ENCODE measurements around the gene SERPINB6.

The SERPINB6 gene

DNA sequence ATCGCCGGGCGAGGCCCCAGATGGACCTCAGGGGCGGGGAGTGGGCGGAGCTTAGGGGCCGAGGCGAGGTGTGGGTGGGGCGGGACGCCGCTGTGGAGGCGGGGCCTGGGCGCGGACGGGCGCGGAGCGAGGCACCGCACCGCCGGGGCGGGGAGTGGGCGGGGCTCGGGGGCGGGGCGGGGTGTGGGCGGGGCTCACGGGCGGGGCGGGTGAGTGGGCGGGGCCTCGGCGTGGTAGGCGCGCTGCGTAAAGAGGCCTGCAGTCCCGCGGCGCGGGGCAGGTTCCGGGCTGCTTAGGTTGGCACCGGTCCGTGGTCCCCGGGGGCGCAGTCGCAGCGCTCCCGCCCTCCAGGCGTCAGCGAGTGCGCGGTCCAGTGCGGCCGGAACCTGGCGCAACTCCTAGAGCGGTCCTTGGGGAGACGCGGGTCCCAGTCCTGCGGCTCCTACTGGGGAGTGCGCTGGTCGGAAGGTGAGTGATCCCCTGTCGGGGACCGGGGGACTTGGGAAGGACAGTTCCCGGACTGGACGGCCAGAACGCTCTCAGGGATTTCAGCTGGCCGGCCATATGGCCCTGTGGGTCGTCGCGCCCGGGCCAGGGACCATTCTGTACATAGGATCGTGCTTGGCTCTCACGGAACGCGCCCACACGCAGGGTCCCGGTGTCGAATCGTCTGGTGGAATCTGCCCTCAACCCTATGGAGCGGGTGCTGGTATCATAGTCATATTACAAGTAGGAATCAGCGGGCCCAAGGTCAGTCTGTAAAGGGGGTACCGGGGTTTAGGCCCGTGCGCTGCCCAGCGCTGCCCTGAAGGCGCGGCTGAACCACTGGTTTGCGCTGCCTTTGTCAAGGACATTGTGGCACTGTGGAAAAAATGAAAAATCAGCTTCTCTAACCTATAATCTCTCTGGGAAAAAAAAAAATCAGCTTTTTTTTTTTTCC, 28.5 kb upstream of the SERPINB6 start, which contains the start of gene NQO2:
TSS of gene NQO2 (plus strand) at position 277 of the 940 bp plus-strand sequence. CDS start 6,659 bp downstream, outside the sequence.
- peak; percentile 87 for DNase-seq (ENCODE audit: low read depth)

DNA sequence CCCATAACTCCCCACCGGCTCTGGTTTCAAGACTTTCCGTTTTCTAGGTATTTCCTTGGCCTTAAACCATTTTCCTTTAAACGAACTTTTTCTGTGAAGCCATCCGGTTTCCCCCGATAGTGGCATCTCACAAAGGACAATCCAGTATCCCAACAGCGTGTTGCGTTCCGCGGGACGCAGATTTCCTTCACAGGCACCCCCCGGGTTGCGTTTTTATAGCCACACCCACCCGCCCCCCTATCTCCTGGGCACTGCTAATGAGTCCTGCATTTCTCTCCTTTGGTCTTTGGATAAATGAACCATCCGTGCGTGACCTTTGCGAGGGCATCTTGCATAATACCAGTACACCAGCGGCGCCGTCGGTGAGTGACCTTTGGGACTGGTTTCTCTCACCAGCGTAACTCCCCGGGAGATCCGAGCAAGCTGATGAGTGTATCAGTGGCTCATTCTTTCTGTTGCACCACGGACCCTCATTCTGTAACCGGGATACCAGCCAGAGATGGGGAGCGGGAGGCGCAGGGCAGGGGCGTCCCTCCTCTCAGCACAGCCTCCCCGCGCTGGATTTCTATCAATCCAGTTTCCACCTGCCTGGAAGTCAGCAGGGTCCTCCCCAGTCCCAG, 27.7 kb upstream of the SERPINB6 start:
- DNase-seq (ENCODE audit: low read depth), result no peak

DNA sequence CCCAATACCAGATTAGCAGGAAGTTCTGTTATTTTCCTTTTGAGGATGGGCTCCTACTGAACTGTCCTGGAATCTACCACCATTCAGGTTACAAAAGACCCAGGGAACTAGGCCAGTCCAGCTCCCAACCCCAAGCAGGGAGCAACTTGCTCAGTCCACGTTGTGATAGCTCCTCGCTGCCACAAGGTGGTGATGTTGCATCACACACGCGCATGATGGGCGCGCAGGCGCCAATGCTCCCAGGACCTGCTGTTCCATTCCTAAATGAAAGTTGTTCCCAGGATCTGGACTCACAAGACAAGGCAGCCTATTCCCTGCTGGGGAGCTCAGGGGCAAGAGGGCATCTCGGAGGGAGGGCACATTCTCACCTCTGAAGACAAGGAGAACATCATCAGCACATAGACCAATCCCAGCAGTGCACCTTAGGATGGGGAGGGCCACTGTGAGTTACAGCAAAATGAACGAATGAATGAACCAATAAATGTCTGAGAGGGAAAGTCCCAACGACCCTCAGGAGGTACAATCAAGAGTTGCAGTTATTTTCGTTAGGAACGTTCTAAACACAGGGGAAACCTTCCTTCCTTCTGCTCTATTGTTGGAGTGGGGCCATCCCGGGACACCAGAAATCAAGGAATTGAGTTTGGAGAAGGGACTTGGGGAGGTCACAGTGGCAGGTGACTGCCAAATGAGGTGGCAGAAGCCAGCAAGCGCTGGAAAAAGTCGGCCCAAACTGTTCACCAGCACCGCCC, 27.1 kb upstream of the SERPINB6 start:
- peak; percentile 14 for DNase-seq (ENCODE audit: low read depth)

DNA sequence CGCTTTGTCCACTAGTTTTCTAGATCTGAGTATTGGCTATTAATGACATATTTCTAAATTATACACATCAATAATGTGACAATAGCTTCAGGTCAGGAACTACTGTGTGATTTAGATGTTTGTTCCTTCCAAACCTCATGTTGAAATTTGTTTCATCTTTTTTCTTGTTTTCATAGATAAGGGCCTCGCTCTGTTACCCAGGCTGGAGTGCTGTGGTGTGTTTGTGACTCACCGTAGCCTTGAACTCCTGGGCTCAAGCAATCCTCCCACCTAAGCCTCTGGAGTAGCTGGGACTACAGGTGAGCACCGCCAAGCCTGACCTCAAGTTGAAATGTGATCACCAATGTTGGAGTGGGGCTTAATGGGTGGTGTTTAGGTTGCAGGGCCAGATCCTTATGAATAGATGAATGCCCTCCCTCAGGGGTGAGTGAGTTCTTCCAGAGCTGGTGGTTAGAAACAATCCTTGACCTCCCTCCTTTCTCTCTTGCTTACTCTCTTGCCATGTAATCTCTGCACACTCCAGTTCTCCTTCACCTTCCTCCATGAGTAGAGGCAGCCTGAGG, 22.5 kb upstream of the SERPINB6 start:
- no peak for DNase-seq (ENCODE audit: low read depth)

DNA sequence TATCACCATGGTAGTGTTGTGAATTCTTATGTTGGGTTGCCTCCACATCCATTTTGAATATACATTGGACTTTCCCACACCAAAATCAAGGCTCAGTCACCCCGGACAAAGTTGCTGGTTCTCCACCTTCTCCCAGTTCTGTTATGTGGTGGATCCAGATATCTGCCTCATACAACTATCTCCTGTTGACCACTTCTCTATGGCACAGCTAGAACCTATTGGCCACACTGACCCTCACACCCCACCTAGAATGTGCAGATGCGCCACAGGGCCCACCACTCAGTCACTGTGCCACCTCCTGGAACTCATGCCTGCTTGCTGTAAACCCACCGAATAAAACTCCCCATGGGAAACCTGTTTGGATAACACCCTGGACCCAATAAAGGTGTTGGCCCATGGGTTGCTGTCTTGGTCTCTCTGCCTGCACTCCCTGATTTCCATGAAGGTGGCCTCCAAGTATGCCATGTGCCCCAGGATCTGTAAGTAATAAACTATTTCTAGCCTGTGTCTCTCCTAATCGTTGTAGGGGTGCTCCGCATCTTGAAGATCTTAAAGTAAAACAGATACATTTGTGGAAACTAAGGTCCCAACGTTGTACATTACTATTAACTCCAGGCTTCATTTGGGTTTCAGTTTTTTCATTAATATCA, 21.1 kb upstream of the SERPINB6 start:
- no peak for DNase-seq (ENCODE audit: low read depth)

DNA sequence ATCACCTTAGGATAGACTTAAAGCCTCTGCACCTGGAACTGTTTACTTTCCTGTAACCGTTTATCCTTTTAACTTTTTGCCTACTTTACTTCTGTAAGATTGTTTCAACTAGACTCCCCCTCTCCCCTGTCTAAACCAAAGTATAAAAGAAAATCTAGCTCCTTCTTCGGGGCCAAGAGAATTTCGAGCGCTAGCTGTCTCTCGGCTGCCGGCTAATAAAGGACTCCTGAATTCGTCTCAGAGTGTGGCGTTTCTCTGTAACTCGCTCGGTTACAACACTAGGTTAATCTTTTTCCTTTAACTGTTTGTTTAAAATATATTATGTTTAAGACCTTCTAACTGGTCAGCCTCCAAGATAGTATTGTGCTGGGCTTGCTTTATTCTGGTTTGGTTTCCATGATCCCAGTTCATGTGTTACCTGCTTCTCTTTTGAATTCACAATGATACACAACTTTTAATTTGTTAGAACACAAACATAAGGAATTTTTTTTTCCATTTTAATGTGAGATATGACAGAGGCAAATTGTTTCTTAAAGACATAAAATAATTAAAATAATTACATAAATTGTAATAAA, 19.7 kb upstream of the SERPINB6 start:
- DNase-seq (ENCODE audit: low read depth), result no peak

DNA sequence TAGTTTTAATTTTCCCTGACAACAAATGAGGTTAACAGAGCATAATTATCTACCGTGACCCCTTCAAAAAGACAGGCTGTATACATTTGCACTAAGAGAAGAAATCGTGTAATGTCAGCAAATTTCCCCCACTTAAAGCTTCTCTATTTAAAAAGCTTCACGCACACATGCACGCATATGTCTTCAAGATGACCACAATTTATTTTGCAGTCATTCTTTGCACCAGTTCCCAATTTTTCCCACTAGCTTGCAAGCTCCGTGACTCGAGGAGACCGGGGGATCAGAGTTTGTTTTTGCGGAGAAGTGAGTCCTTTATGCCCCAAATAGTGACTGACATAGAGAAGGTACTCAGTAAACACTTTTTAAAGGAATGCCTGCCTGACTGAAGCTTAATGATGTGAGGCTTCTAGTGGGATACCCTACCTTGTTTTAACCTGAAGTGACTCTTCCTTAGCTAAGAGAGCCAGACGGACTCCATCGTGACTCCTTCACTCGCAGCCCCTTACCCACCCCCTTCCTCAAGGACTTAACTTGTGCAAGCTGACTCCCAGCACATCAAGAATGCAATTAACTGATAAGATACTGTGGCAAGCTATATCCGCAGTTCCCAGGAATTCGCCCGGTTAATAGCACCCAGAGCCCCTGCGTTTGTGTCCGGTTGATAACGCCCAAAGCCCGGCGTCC, 19.0 kb upstream of the SERPINB6 start:
- DNase-seq (ENCODE audit: low read depth), result no peak

DNA sequence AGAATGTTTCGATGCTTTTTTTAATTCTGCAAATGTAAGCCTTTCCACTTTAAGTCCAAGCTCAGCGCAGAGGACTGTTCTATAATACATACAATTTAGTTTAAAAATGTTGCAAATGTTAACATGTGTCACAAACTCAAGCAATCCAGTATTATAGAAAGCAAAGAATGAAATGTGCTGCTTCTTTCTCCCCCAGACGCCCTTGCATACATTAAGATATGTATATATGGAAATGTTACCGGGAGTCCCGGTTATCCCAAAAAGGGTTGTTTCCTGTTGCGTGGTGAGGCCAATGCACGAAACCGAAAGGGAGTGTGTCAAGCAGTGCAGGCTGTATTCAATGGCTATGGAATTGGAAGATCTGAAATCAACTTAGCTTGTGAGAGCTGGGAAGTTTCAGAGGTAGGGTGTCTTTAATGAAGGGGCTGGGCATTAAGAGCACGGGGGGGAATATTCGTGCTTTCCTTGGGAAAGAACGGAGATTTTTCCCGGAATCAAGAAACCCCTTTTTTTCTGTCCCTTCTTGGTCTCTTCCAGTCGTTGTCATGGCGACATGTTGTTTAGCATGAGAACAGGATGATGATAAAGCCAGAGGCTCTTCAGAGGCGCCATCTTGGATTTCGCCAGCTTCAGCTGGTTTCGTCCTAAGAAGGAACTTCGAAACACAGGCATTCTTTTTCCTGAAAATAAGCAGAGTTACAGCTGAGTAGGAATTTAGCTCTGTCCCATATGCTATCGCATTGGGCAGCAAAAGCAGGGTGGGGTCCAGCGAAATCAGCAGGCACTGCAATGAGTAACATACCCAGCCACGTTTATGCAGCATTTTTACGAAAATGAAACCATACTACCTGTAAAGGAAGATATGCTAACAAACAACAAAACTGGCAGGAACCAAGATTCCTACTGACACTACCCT, 18.2 kb upstream of the SERPINB6 start:
- peak; percentile 54 for DNase-seq (ENCODE audit: low read depth)

DNA sequence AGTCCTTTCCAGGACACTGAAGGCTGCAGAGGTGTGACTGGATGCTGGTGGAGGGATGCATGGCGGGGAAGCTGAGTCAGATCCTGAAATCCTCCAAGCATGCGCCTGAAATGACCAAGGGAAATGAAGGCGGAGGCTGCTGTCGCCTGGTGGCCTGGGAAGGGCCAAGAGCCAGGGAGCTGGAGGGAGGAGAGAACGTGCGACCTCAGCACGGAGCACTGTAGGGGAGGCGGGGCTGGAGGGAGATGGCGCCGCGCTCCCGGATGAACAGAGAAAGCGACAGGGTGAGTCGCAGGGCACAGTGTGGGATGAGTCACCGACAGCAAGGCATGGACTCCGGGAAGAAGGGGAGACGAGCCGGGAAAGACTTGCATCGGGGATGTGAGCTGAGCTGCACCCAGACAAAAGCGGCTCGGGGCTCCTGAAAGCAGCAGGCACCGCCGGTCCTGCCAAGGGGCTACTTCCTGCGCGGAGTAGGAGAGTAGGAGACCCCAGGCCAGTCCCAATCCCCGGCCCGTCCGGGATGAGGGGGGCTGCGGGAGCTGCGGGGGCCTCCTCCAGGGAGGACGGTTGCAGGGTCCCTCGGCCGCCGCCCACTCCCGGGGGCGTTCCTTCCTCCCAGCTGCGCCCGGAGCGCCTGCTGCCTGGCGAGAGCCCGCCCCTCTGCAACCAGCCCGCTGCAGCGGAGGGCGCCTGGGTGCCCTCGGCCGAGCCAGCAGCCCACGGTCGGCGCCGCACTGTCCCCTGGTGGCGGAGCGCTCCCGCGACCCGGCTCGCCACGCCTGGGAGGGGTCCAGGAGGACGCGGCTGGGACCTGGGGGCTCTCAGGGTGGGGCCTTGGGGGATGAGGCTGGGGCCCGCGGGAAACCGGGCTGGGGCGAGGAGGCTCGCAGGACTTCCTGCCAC, 17.3 kb upstream of the SERPINB6 start:
- DNase-seq (ENCODE audit: low read depth), result peak; percentile 65

DNA sequence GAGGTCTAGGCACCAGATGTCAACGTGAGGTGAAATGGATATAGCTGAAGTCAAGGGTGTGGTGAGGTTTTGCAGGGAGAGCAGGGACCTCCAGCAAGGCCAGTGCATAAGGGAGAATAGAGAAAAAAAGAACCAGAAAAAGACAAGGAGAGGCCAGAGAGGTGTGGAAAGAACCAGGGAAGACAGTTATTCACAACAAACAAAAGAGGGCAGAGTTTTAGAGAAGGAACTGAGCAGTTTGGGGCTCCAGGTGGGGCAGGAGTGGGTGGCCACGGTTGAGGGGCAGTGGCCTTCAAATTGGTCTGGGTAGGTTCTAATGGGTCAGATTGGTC, 16.7 kb upstream of the SERPINB6 start:
- DNase-seq (ENCODE audit: low read depth), result no peak

DNA sequence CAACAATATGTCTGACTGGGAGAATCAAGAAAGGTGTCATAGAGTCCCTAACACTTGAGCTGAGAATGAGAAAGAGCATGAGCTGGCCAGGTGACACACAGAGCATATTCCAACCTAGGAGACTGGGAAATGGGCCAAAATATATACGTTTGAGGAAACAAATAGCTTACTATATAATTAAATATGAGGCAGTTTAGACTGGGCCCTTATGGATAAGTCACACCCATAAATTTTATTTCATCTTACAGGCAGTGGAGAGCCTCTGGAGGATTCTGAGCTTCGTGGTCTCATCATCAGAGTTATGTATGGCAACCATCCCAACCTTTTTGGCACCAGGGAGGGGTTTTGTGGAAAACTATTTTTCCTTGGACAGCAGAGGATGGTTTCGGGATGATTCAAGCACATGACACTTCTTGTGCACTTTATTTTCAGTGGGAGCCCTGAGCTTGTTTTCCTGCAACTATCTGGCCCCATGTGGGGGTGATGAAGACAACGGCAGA, 15.4 kb upstream of the SERPINB6 start:
- DNase-seq (ENCODE audit: low read depth), result no peak

DNA sequence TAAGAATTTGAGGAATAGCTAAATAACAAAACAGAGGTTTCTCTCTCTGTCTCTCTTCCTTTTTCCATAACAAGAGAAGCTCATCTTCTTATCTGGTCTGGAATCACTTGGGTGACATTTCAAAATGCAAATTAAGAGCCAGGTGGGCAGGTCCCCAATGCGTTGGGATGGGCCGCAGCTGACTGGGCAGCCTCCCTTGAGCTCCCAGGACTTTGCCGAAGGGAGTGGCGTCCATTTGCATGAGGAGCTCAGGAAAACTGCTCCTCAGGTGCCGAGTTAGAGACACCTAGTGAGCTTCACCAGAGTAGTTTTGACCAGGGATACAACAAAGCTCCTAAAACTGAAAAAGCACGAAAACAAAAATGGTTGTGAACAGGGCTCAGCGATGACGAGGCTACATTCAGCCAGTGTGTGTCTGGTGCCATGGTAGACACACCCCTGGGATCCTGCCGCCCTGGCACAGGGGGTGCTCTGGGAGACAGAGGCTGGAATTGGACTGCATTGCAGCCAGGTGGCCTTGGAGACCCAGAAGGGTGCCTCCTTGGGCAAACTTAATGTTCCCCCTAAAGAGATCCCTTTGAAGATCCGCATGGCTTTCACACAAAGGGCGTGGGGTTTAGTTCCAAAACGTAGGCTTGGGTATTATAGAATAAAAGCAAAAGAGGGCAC, 13.5 kb upstream of the SERPINB6 start:
- no peak for DNase-seq (ENCODE audit: low read depth)

DNA sequence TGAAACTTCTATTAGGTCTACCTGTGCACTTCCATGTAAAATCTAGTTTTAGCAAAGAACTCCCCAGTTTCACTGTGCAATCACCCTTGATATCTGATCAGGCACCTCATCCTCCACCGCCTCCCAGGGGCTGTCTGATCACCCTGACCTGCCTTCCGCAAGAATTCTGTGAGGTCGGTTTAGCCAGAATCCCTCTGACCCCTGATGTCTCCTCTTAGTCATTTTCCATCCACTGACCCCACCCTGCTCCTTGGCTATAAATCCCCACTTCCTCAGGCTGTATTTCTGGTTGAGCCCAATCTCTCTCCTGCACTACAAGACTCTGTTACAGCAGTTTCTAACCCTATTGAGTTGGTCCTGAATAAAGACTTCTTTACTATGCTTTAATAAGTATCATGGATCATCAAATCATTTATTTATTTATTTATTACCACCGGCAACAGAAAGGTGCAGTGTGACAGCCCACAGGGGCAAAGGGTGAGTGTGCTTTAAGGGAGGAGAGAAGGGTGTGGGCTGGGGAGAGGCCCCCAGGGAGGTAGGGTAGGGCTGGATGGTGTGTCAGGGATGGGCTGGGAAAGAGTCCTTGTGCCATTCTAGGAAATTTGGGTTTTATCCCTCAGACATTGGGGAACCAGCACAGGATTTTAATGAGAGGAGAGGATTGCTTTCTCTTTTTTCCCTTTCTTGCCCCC, 11.2 kb upstream of the SERPINB6 start:
- no peak for DNase-seq (ENCODE audit: low read depth)

DNA sequence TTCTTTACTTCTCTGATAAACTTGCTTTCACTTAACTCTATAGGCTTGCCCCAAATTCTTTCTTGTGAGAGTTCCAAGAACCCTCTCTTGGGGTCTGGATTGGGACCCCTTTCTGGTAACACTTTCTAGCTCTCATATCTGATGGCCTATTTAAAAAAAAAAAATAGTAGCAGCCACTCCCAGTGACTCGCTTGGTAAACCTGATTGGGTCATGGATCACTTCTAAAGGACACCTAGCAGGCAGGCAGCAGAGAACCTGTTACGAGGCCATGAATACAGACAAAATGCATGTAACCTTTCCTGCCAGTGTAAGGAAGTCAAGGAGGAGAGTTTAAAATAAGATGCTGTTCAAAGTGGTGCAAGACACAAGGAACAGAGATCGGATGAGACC, 9.1 kb upstream of the SERPINB6 start:
- DNase-seq (ENCODE audit: low read depth), result no peak

DNA sequence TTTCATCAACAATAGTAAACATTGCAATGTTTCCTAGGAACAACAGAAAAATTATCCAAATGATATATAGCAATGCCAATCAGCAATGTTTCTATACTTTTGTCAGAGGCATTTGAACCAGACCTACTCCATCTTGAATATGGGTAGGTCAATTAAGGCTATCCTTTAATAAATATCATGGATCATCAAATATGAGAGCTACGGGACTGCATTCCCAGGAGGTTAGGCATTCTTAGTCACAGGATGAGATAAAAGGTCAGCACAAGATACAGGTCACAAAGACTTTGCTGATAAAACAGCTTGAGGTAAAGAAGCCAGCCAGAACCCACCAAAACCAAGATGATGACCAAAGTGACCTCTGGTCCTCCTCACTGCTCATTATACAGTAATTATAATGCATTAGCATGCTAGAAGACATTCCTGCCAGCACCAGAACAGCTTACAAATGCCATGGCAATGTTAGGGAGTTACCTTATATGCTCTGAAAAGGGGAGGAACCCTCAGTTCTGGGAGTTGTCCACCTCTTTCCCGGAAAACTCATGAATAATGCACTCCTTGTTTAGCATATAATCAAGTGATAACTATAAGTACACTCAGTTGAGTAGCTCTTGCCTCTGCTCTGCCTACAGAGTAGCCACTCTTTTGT, 8.6 kb upstream of the SERPINB6 start:
- DNase-seq (ENCODE audit: low read depth), result no peak

DNA sequence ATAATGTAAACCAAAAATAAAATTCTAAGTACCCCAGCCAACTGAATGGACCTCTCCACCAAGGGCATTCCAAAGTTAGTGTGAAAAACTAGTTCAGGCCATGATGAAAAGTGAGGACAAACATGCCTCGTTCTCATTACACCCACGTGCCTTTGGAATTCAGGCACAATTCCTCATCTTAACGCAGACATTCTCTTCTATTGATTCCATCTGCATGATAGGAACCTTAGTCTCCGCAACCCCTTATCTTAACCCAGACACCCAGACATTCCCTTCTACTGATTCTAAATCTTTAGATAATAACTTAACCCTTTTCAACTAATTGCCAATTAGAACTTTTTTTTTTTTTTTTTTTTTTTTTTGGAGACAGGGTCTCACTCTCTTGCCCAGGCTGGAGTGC, 7.6 kb upstream of the SERPINB6 start:
- DNase-seq (ENCODE audit: low read depth), result no peak
